Nephron progenitor cell (in vitro differentiated cells): ENCODE results near the gene CMIP.

ENCODE experiments used
- DNase-seq: peaks from one replicate; pipeline ENCODE4 v3.0.0; 2021
- H3K27ac Mint-ChIP-seq: 2 replicates; pipeline ENCODE4 v1.8.0; 2021; ENCODE audit warnings: mild to moderate bottlenecking, moderate library complexity, mixed read lengths
- H3K27me3 Mint-ChIP-seq: 2 replicates; pipeline ENCODE4 v1.8.0; 2021; ENCODE audit warnings: mild to moderate bottlenecking, low read depth, mixed read lengths; ENCODE audit not compliant: poor library complexity
- H3K36me3 Mint-ChIP-seq: 2 replicates; pipeline ENCODE4 v1.8.0; 2021; ENCODE audit warnings: low read depth, mixed read lengths
- H3K4me1 Mint-ChIP-seq: 2 replicates; pipeline ENCODE4 v1.8.0; 2021; ENCODE audit warnings: mixed read lengths
- H3K4me3 Mint-ChIP-seq: 2 replicates; pipeline ENCODE4 v1.8.0; 2021; ENCODE audit warnings: mild to moderate bottlenecking, moderate library complexity, mixed read lengths
- H3K9me3 Mint-ChIP-seq: 2 replicates; pipeline ENCODE4 v1.8.0; 2021; ENCODE audit warnings: mild to moderate bottlenecking, moderate library complexity, mixed read lengths
- TF ChIP-seq, protein P1 (sequence below): fragments of 200-600 bp; sonication (generic); IDR thresholded peaks from 2 replicates; pipeline ENCODE4 v1.5.0; 2021; ENCODE audit warnings: antibody characterized with exemption

CMIP gene

DNA sequence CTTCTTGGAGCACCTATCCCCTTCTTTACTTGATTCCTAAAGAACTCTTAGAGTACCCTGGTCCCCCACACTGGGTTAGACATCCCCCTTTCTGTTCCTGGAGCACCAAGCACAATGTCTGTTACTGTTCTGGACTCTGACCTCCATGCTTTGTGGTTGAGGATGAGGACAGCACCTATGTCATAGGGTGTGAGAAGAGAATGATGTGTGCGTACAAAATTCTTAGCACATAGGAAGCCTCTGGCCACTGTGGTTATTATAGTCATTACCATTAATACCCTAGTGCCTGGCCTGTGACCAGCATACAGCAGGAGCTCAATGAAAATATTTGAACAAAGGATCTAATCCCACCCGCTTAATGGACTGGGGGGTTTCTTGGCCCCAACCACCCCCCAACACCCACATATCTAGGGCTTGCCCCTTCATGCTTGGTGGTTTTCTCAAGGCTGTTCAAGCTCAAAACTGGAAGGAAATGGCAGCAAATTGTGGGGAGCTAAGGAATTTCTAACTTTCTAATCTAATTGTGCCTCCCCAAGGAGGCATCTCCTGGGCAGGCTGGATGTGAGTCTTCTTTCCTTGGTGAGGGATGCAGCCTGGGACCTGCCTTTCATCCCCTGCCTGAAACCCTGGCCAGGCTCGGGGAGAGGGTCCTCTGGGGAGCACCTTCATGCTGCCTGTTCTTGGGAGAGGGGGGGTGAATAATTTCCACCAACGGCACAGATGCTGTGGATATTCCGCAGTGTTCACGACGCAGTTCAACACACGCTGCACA, 1.5 kb upstream of the CMIP start:
- Mint-ChIP-seq H3K4me1 (peaks cover 27% of the 10 kb centered on the region), H3K4me3 (peak overlapping the region; percentile 86), H3K9me3 (no peaks in the 10 kb centered on the region), H3K27me3 (peaks cover 40% of the 10 kb centered on the region), H3K27ac (no peak overlapping the region), H3K36me3 (no peaks in the 10 kb centered on the region)
- DNase-seq: no peak
- TF ChIP-seq, protein P1, sequence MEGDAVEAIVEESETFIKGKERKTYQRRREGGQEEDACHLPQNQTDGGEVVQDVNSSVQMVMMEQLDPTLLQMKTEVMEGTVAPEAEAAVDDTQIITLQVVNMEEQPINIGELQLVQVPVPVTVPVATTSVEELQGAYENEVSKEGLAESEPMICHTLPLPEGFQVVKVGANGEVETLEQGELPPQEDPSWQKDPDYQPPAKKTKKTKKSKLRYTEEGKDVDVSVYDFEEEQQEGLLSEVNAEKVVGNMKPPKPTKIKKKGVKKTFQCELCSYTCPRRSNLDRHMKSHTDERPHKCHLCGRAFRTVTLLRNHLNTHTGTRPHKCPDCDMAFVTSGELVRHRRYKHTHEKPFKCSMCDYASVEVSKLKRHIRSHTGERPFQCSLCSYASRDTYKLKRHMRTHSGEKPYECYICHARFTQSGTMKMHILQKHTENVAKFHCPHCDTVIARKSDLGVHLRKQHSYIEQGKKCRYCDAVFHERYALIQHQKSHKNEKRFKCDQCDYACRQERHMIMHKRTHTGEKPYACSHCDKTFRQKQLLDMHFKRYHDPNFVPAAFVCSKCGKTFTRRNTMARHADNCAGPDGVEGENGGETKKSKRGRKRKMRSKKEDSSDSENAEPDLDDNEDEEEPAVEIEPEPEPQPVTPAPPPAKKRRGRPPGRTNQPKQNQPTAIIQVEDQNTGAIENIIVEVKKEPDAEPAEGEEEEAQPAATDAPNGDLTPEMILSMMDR: no peak

DNA sequence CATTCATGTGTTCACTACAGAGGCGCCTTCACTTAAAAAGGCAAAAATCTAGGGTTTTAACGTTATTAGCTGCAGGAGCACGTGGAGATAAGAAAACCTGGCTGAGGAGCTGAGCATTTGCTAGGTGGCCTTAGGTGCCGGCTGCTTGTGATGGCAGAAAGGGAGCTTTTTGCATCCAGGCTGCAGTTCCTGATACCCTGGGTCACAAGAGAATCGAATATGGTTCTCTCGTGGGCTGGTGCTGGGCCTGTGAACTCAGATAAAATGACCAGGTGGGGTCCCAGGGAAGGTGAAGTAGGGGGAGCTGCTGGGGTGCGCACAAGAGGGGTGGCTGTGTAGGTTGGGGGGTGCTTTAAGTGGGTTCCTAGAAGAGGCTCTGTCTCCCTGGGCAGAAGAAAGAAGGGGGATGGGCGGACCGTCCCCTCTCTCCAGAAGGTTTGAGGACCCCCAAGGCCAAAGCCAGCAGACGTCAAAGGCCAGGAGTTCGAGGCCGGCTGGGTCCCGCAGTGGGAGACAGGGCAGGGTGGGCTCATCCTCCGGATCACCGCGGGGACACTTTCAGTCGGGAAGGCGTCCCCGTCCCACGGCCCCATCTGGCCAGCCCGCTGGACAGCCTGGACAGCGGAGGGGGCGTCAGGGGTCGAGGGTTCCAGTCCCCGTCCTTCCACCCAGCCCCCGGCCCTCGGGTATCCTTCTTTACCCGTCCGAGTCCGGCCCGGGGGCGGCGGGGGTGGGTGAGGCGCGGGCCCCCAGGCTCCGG, 740 bp upstream of the CMIP start:
- peak; percentile 59 for DNase-seq
- Mint-ChIP-seq H3K9me3 (no peaks in the 10 kb centered on the region), H3K36me3 (no peaks in the 10 kb centered on the region), H3K4me3 (peak overlapping the region; percentile 86), H3K27ac (peak overlapping the region; percentile 25), H3K27me3 (peaks cover 40% of the 10 kb centered on the region), H3K4me1 (peaks cover 30% of the 10 kb centered on the region)
- TF ChIP-seq, protein P1: no peak

DNA sequence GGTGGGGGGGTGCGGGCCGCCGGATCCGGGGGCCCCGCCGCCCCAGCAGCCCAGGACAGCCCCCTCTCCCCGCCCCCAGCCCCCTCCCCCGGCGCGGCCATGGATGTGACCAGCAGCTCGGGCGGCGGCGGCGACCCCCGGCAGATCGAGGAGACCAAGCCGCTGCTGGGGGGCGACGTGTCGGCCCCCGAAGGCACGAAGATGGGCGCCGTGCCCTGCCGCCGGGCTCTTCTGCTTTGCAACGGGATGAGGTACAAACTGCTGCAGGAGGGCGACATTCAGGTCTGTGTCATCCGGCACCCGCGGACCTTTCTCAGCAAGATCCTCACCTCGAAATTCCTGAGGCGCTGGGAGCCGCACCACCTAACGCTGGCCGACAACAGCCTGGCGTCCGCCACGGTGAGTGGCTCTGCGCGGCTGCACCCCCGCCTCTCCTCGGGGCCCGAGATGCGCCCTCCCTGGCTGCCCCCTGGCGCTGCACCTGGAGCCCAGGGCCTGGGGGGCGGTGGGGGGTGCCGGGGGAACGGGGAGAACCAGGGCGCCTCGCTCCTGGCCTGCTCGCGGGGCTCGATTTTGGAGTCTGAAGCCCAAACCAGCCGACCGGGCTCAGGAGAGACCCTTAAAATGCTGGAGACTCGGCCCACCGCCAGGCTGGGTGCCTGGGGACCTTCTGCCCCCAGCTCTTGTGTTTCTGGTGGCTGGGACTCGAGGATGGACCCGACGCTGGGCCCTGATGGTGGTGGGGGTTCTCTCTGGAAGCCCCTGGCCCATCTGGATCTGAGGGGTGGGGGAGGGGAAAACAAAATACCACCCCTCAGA, 744 bp downstream of the CMIP start:
- H3K27me3 Mint-ChIP-seq: peaks cover 31% of the 10 kb centered on the region
- TF ChIP-seq, protein P1: no peak
- DNase-seq: peak; percentile 55
- H3K9me3 Mint-ChIP-seq: no peaks in the 10 kb centered on the region
- H3K36me3 Mint-ChIP-seq: peaks cover 1% of the 10 kb centered on the region
- peak overlapping the region; percentile 92 for H3K4me3 Mint-ChIP-seq
- no peak overlapping the region for H3K27ac Mint-ChIP-seq
- peaks cover 45% of the 10 kb centered on the region for H3K4me1 Mint-ChIP-seq

DNA sequence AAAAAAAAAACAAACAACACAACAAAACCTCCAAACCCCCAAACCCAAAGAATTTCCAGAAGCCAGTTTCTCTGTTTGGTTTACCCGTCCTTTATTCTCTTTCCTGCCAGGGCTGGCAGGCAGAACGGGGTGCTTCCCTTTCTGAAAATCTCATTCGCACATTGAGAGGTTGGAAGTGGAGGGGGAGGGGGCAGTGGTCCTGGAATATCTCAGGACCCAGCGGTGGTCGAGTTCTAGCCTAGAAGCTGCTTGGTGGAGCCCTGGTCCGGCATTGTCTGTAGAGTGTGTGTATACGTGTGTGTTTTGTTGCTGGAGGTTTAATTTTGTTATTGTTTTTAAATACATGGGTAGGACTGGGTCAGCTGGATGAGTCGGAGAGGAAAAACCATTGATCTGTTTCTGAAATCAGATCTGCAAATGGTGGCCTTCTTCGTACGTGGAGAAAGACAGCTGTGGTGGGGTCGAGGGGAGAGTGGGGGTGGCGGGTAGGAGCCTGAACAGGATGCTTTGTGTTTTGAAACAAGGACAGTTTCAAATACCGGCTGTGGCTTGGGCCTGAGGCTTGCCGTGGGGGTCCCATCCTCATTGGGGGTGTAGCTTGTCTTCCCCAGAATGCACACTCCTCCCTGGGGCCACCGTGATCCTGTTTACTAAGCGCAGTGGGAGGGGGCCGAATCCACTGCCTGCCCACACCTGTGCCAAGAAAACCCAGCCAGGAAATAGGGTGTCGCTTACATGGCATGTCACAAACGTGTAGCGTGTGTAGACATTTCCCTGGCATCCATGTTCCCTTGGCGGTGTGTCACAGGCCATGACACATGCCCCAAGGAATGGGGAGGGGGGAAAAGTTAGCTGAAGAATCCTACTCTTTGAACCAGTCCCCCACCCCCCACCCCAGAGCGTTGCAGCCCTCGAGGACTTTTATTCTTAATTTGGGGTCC, 1.6 kb downstream of the CMIP start:
- TF ChIP-seq, protein P1: no peak
- Mint-ChIP-seq H3K9me3 (peaks cover 3% of the 10 kb centered on the region), H3K36me3 (peaks cover 9% of the 10 kb centered on the region), H3K27me3 (peaks cover 26% of the 10 kb centered on the region), H3K27ac (peak overlapping the region; percentile 10), H3K4me1 (peaks cover 51% of the 10 kb centered on the region), H3K4me3 (peak overlapping the region; percentile 92)
- no peak for DNase-seq

DNA sequence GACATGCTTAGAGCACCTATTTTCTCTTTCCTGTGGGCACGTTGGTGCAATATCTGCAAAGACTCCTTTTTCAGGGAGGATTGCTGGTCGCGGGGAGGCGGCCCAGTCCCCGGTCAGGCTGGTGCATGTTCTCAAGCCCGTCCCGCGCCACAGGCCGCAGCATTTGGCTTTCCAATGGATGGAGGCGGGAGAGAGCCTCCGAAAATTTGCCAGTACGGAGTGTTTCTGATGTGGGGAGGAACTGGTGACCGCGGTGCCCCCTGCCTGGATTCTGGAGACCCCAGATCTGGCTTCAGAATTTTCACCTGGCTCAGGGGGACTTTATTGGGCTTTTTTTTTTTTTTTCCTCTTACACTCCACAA, 2.3 kb downstream of the CMIP start:
- Mint-ChIP-seq H3K4me1 (peaks cover 57% of the 10 kb centered on the region), H3K36me3 (peaks cover 13% of the 10 kb centered on the region), H3K27me3 (peaks cover 19% of the 10 kb centered on the region), H3K4me3 (peak overlapping the region; percentile 92), H3K27ac (no peak overlapping the region), H3K9me3 (peaks cover 3% of the 10 kb centered on the region)
- DNase-seq: no peak
- TF ChIP-seq, protein P1: no peak
